ENCODE measurements around the gene MED29. TPM values are rescaled to one million over a fixed set of nuclear protein-coding genes. Genes with fewer than 3 reads are reported as not detected.

Gene MED29
- total and polyA plus RNA-seq, 2 of the 13 experiments (the other 11 are each of a cell fraction or from before 2014, with no cell fraction given): 14.0 to 19.7 TPM

DNA sequence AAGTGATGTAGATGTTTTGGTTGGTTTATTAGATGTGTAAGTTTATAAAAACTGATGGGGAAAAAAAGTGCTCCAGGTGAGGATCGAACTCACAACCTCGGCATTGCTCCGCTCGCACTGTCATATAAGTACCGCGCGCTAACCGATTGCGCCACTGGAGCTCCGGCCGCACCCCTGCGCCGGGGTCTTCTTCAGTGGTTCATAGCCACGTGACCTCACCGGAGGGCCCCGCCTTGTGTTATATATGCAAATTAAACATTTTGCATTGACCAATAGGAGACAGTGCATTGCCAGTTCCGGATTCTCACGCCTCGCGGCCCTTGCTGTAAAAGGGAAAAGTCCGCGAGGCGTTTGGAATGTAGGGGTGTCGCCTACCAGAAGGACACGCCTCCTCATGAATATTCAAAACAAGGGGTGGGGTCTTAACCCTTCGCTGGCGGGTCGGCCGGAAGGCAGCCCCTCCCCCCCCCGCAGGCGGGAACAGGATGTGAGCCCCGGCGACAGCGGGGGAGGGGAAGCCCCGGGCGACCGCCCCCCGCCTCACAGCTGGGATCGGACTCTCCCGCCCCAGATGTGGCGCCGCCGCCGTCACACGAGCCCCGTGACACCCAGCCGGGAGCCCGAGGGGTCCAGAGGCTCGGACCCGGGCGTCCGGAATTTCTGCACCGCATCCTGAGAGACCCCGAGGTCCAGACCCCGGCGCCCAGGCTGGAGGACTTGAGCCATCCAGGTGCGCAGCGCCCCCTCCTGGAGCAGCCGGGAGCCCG lies 21.1 kb downstream of the MED29 start, which contains the start of gene PLEKHG2 (continued):
- TF ChIP-seq ZZZ3 (CRISPR knock-in tag; IDR thresholded peaks at IDR 0.05; ENCODE audit: borderline replicate concordance) (no peak), ZFP82 (CRISPR knock-in tag; IDR thresholded peaks at IDR 0.05; ENCODE audit: borderline replicate concordance) (peak; percentile 25; the same call in 1 of the 2 replicates), TARDBP (CRISPR knock-in tag; IDR thresholded peaks at IDR 0.05) (0 out of 2 replicates have a peak, but pooled peaks have one; percentile 3), ATF7 (IDR thresholded peaks at IDR 0.05) (peak; percentile 65), ATF7 (CRISPR knock-in tag; IDR thresholded peaks at IDR 0.05) (0 out of 2 replicates have a peak, but pooled peaks have one; percentile 45), GZF1 (CRISPR knock-in tag; IDR thresholded peaks at IDR 0.05) (no peak), HOXD1 (CRISPR knock-in tag; IDR thresholded peaks at IDR 0.05) (no peak), RFX5 (IDR thresholded peaks at IDR 0.05; ENCODE audit: low read depth, low read length) (peak; percentile 21; the same call in 1 of the 2 replicates), MAFK (conservative IDR thresholded peaks at IDR 0.05 in 1 of 2, IDR thresholded peaks at IDR 0.05 in 1 of 2; ENCODE audit: low read length in 2 of 2) (no peak), ZNF350 (CRISPR knock-in tag; IDR thresholded peaks at IDR 0.05; ENCODE audit: borderline replicate concordance, low read depth) (peak; percentile 72), RAD51 (IDR thresholded peaks at IDR 0.05; ENCODE audit: borderline replicate concordance) (peak; percentile 86), SRSF4 (IDR thresholded peaks at IDR 0.05; ENCODE audit: low read depth, low read length, poor library complexity, severe bottlenecking) (no peak), ZNF619 (CRISPR knock-in tag; IDR thresholded peaks at IDR 0.05) (no peak), MIER2 (CRISPR knock-in tag; IDR thresholded peaks at IDR 0.05) (no peak)
- TF ChIP-seq, protein P1, sequence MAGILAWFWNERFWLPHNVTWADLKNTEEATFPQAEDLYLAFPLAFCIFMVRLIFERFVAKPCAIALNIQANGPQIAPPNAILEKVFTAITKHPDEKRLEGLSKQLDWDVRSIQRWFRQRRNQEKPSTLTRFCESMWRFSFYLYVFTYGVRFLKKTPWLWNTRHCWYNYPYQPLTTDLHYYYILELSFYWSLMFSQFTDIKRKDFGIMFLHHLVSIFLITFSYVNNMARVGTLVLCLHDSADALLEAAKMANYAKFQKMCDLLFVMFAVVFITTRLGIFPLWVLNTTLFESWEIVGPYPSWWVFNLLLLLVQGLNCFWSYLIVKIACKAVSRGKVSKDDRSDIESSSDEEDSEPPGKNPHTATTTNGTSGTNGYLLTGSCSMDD (CRISPR knock-in tag; IDR thresholded peaks at IDR 0.05): no peak
- TF ChIP-seq, protein P2, sequence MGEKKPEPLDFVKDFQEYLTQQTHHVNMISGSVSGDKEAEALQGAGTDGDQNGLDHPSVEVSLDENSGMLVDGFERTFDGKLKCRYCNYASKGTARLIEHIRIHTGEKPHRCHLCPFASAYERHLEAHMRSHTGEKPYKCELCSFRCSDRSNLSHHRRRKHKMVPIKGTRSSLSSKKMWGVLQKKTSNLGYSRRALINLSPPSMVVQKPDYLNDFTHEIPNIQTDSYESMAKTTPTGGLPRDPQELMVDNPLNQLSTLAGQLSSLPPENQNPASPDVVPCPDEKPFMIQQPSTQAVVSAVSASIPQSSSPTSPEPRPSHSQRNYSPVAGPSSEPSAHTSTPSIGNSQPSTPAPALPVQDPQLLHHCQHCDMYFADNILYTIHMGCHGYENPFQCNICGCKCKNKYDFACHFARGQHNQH (CRISPR knock-in tag; IDR thresholded peaks at IDR 0.05): peak; percentile 84; the same call in 1 of the 2 replicates
- TF ChIP-seq, protein P3, sequence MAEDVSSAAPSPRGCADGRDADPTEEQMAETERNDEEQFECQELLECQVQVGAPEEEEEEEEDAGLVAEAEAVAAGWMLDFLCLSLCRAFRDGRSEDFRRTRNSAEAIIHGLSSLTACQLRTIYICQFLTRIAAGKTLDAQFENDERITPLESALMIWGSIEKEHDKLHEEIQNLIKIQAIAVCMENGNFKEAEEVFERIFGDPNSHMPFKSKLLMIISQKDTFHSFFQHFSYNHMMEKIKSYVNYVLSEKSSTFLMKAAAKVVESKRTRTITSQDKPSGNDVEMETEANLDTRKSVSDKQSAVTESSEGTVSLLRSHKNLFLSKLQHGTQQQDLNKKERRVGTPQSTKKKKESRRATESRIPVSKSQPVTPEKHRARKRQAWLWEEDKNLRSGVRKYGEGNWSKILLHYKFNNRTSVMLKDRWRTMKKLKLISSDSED (CRISPR knock-in tag; IDR thresholded peaks at IDR 0.05): no peak
- TF ChIP-seq, protein P4, sequence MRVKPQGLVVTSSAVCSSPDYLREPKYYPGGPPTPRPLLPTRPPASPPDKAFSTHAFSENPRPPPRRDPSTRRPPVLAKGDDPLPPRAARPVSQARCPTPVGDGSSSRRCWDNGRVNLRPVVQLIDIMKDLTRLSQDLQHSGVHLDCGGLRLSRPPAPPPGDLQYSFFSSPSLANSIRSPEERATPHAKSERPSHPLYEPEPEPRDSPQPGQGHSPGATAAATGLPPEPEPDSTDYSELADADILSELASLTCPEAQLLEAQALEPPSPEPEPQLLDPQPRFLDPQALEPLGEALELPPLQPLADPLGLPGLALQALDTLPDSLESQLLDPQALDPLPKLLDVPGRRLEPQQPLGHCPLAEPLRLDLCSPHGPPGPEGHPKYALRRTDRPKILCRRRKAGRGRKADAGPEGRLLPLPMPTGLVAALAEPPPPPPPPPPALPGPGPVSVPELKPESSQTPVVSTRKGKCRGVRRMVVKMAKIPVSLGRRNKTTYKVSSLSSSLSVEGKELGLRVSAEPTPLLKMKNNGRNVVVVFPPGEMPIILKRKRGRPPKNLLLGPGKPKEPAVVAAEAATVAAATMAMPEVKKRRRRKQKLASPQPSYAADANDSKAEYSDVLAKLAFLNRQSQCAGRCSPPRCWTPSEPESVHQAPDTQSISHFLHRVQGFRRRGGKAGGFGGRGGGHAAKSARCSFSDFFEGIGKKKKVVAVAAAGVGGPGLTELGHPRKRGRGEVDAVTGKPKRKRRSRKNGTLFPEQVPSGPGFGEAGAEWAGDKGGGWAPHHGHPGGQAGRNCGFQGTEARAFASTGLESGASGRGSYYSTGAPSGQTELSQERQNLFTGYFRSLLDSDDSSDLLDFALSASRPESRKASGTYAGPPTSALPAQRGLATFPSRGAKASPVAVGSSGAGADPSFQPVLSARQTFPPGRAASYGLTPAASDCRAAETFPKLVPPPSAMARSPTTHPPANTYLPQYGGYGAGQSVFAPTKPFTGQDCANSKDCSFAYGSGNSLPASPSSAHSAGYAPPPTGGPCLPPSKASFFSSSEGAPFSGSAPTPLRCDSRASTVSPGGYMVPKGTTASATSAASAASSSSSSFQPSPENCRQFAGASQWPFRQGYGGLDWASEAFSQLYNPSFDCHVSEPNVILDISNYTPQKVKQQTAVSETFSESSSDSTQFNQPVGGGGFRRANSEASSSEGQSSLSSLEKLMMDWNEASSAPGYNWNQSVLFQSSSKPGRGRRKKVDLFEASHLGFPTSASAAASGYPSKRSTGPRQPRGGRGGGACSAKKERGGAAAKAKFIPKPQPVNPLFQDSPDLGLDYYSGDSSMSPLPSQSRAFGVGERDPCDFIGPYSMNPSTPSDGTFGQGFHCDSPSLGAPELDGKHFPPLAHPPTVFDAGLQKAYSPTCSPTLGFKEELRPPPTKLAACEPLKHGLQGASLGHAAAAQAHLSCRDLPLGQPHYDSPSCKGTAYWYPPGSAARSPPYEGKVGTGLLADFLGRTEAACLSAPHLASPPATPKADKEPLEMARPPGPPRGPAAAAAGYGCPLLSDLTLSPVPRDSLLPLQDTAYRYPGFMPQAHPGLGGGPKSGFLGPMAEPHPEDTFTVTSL (CRISPR knock-in tag; IDR thresholded peaks at IDR 0.05; ENCODE audit: borderline replicate concordance): no peak; the same call in 1 of the 2 replicates
- TF ChIP-seq, protein P5, sequence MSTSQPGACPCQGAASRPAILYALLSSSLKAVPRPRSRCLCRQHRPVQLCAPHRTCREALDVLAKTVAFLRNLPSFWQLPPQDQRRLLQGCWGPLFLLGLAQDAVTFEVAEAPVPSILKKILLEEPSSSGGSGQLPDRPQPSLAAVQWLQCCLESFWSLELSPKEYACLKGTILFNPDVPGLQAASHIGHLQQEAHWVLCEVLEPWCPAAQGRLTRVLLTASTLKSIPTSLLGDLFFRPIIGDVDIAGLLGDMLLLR (CRISPR knock-in tag; IDR thresholded peaks at IDR 0.05): no peak

All from HepG2 (cell line).